H1 (cell line): Measurements from ENCODE around the gene ZBTB16. TPM values are rescaled to one million over a fixed set of nuclear protein-coding genes. Genes with fewer than 3 reads are reported as not detected.

ENCODE experiments used
- ASH2L ChIP-seq: fragments of 200-600, 300-600 bp; sonication (generic); IDR thresholded peaks from one replicate; pipeline ENCODE4 v1.7.1; 2017; ENCODE audit warnings: low read length
- ATF2 ChIP-seq: IDR thresholded peaks from 2 replicates; pipeline ENCODE4 v1.6.1; 2012; ENCODE audit warnings: low read length, inconsistent platforms
- polyA plus RNA-seq, 7 experiments: library from polyadenylated mRNA; depleted of rRNA in 3 of 7; stranded (reverse) in 5 of 7; unstranded in 2 of 7; fragments of >200 nt in 5 of 7; fragments of 200-250 nt in 2 of 7; gene quantifications; 1 replicate in 5 of 7; 2 replicates in 1 of 7; 4 replicates in 1 of 7; pipeline versions ENCODE4 v1.2.1 to v1.2.3, GENCODE V29; 2011 to 2013; ENCODE audit warnings: missing spikeins in 2 of 7, mixed read lengths in 2 of 7
- total RNA-seq: library from RNA; stranded (reverse); fragmentation: NEBNext Ultra II Directional; extraction: Animal tissue kit (Norgen Biotek cat#: 25700); gene quantifications from 2 replicates; pipeline ENCODE4 v1.2.1, GENCODE V29; 2021

The ZBTB16 gene
- total and polyA plus RNA-seq, 2 of the 8 experiments (the other 6 are each of a cell fraction or from before 2014, with no cell fraction given): 0.12 to 0.61 TPM

- no peak for TF ChIP-seq ATF2
- TF ChIP-seq ASH2L: no peak
These were observed 25.9 kb upstream of the ZBTB16 start (continued) for GRCh38 chr11:114033572-114033971.
